Measurements from ENCODE around the gene GPR45. TPM values are rescaled to one million over a fixed set of nuclear protein-coding genes. Genes with fewer than 3 reads are reported as not detected.

The GPR45 gene
- total and polyA plus RNA-seq, 9 of the 15 experiments (the other 6 are each of a cell fraction or from before 2014, with no cell fraction given), result not detected

DNA sequence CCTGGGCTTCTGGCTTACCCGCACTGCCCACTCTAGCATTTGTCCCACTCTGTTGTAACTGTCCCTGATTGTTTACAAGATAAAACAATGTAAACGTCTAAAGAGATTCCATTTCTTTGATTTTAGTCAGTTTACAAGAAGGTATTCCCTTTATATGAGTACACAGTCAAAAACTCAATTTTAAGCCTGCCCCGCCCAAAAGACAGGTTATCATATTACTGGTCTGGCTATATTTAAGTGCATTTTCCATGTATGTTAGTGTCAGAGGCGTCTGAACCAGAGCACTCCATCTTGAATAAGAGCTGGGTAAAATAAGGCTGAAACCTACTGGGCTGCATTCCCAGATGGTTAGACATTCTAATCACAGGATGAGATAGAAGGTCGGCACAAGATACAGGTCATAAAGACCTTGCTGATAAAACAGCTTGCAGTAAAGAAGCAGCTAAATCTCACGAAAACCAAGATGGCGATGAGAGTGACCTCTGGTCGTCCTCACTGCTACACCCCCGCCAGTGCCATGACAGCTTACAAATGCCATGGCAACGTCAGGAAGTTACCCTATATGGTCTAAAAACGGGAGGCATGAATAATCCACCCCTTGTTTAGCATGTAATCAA is 15.0 kb downstream of the GPR45 start (continued):
- TF ChIP-seq, protein P1, sequence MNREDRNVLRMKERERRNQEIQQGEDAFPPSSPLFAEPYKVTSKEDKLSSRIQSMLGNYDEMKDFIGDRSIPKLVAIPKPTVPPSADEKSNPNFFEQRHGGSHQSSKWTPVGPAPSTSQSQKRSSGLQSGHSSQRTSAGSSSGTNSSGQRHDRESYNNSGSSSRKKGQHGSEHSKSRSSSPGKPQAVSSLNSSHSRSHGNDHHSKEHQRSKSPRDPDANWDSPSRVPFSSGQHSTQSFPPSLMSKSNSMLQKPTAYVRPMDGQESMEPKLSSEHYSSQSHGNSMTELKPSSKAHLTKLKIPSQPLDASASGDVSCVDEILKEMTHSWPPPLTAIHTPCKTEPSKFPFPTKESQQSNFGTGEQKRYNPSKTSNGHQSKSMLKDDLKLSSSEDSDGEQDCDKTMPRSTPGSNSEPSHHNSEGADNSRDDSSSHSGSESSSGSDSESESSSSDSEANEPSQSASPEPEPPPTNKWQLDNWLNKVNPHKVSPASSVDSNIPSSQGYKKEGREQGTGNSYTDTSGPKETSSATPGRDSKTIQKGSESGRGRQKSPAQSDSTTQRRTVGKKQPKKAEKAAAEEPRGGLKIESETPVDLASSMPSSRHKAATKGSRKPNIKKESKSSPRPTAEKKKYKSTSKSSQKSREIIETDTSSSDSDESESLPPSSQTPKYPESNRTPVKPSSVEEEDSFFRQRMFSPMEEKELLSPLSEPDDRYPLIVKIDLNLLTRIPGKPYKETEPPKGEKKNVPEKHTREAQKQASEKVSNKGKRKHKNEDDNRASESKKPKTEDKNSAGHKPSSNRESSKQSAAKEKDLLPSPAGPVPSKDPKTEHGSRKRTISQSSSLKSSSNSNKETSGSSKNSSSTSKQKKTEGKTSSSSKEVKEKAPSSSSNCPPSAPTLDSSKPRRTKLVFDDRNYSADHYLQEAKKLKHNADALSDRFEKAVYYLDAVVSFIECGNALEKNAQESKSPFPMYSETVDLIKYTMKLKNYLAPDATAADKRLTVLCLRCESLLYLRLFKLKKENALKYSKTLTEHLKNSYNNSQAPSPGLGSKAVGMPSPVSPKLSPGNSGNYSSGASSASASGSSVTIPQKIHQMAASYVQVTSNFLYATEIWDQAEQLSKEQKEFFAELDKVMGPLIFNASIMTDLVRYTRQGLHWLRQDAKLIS (CRISPR knock-in tag; IDR thresholded peaks at IDR 0.05), result no peak
- TF ChIP-seq ARID1B (IDR thresholded peaks at IDR 0.05) (no peak), ZFP30 (CRISPR knock-in tag; IDR thresholded peaks at IDR 0.05; ENCODE audit: borderline replicate concordance) (no peak), ARID2 (IDR thresholded peaks at IDR 0.05) (no peak), CREM (IDR thresholded peaks at IDR 0.05; ENCODE audit: low read depth) (no peak), NRF1 (conservative IDR thresholded peaks at IDR 0.05 in 1 of 2, IDR thresholded peaks at IDR 0.05 in 1 of 2) (no peak)
- TF ChIP-seq, protein P2, sequence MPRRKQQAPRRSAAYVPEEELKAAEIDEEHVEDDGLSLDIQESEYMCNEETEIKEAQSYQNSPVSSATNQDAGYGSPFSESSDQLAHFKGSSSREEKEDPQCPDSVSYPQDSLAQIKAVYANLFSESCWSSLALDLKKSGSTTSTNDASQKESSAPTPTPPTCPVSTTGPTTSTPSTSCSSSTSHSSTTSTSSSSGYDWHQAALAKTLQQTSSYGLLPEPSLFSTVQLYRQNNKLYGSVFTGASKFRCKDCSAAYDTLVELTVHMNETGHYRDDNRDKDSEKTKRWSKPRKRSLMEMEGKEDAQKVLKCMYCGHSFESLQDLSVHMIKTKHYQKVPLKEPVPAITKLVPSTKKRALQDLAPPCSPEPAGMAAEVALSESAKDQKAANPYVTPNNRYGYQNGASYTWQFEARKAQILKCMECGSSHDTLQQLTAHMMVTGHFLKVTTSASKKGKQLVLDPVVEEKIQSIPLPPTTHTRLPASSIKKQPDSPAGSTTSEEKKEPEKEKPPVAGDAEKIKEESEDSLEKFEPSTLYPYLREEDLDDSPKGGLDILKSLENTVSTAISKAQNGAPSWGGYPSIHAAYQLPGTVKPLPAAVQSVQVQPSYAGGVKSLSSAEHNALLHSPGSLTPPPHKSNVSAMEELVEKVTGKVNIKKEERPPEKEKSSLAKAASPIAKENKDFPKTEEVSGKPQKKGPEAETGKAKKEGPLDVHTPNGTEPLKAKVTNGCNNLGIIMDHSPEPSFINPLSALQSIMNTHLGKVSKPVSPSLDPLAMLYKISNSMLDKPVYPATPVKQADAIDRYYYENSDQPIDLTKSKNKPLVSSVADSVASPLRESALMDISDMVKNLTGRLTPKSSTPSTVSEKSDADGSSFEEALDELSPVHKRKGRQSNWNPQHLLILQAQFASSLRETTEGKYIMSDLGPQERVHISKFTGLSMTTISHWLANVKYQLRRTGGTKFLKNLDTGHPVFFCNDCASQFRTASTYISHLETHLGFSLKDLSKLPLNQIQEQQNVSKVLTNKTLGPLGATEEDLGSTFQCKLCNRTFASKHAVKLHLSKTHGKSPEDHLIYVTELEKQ (CRISPR knock-in tag; IDR thresholded peaks at IDR 0.05), result no peak
- TF ChIP-seq, protein P3, sequence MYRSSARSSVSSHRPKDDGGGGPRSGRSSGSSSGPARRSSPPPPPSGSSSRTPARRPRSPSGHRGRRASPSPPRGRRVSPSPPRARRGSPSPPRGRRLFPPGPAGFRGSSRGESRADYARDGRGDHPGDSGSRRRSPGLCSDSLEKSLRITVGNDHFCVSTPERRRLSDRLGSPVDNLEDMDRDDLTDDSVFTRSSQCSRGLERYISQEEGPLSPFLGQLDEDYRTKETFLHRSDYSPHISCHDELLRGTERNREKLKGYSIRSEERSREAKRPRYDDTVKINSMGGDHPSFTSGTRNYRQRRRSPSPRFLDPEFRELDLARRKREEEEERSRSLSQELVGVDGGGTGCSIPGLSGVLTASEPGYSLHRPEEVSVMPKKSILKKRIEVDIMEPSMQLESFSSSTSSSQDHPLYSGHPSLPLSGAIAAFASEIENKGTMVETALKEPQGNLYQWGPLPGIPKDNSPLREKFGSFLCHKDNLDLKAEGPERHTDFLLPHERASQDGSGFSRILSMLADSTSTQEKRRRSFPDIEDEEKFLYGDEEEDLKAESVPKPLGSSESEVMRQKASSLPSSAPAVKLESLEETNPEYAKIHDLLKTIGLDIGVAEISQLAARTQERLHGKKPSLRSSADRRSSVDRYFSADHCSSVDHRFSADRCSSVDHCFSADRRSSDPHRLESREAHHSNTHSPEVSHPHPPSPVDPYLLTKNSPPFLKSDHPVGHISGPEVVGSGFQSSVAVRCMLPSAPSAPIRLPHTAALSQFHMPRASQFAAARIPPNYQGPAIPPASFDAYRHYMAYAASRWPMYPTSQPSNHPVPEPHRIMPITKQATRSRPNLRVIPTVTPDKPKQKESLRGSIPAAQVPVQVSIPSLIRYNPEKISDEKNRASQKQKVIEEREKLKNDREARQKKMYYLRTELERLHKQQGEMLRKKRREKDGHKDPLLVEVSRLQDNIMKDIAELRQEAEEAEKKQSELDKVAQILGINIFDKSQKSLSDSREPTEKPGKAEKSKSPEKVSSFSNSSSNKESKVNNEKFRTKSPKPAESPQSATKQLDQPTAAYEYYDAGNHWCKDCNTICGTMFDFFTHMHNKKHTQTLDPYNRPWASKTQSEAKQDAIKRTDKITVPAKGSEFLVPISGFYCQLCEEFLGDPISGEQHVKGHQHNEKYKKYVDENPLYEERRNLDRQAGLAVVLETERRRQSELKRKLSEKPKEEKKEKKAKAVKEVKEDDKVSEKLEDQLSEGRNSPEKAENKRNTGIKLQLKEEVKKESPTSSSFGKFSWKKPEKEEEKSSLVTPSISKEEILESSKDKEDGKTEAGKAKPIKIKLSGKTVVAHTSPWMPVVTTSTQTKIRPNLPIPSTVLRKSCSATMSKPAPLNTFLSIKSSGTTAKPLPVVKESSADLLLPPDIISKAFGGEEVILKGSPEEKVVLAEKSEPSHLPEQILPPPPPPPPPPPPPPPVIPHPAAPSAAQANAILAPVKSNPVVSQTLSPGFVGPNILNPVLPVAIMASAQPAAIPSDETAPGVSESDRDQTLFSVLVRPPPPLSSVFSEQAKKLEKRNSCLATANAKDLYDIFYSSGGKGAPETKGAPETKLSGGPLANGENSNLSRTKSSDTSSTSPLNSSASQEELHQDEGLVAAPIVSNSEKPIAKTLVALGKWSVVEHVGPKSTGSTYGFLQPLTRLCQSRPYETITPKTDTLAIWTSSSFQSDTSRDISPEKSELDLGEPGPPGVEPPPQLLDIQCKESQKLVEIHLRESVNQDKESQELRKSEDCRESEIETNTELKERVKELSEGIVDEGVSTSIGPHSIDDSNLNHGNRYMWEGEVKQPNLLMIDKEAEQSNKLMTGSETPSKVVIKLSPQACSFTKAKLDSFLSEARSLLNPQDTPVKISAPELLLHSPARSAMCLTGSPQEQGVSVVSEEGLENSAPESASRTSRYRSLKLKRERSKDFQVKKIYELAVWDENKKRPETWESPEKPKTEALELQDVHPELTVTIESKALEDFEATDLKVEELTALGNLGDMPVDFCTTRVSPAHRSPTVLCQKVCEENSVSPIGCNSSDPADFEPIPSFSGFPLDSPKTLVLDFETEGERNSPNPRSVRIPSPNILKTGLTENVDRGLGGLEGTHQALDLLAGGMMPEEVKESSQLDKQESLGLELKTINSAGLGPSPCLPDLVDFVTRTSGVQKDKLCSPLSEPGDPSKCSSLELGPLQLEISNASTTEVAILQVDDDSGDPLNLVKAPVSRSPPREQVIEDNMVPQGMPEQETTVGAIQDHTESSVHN (IDR thresholded peaks at IDR 0.05; ENCODE audit: borderline replicate concordance in 1 of 2, low read depth in 1 of 2), result no peak

All from K562 (cell line).